PC-9 (cell line): ENCODE measurements around the gene NTMT1. TPM values are rescaled to one million over a fixed set of nuclear protein-coding genes. Genes with fewer than 3 reads are reported as not detected.

Experiments
- BruUV-seq: library from RNA; stranded (reverse); fragments of 400-500 nt; replicated peaks from 2 replicates; lab custom pipeline; 2021; lab: Mats Ljungman, UMichigan
- CTCF ChIA-PET: fragments of 300-600 bp; sonication (Branson Sonifier 250); formaldehyde crosslinking; loops from one replicate; lab custom pipeline; 2022; ENCODE audit warnings: antibody characterized with exemption; lab: Charles Lee
- POLR2A ChIA-PET: fragments of 300-600 bp; sonication (Branson Sonifier 250); formaldehyde crosslinking; loops from one replicate; lab custom pipeline; 2022; ENCODE audit warnings: antibody characterized with exemption; ENCODE audit not compliant: unreplicated experiment; lab: Charles Lee
- DNase-seq, 2 experiments: peaks; one replicate each; pipeline versions ENCODE4 v3.0.0 to v3.0.0-alpha.2; 2015 to 2022; ENCODE audit warnings: mixed read lengths in 1 of 2
- H2AFZ ChIP-seq: fragments of 200-600 bp; sonication (generic); 2 replicates; pipeline ENCODE4 v1.8.1; 2017; ENCODE audit warnings: antibody characterized with exemption
- H3F3A ChIP-seq: fragments of 200-600 bp; sonication (generic); 2 replicates; pipeline ENCODE4 v1.8.1; 2017; ENCODE audit warnings: antibody characterized with exemption, mild to moderate bottlenecking, low read depth; ENCODE audit not compliant: insufficient read depth
- H3K27ac ChIP-seq: fragments of 200-600 bp; sonication (generic); 2 replicates; pipeline ENCODE4 v1.6.1; 2016; ENCODE audit warnings: mixed run types
- H3K27me3 ChIP-seq: fragments of 200-600 bp; sonication (generic); 2 replicates; pipeline ENCODE4 v1.6.1; 2016; ENCODE audit warnings: low read depth, mixed run types; ENCODE audit not compliant: insufficient read depth
- H3K36me3 ChIP-seq: fragments of 200-600 bp; sonication (generic); 2 replicates; pipeline ENCODE4 v1.6.1; 2016; ENCODE audit warnings: low read depth, mixed run types
- H3K4me1 ChIP-seq: fragments of 200-600 bp; sonication (generic); replicated peaks from 2 replicates; pipeline ENCODE4 v1.6.1; 2016; ENCODE audit warnings: mixed run types; ENCODE audit not compliant: insufficient read depth
- H3K4me2 ChIP-seq: fragments of 200-600 bp; sonication (generic); 2 replicates; pipeline ENCODE4 v1.6.1; 2017; ENCODE audit warnings: mixed run types
- H3K4me3 ChIP-seq: fragments of 200-600 bp; sonication (generic); 2 replicates; pipeline ENCODE4 v1.6.1; 2016; ENCODE audit warnings: mixed run types
- H3K79me2 ChIP-seq: fragments of 200-600 bp; sonication (generic); 2 replicates; pipeline ENCODE4 v1.6.1; 2017; ENCODE audit warnings: low read depth, mixed run types
- H3K9me2 ChIP-seq: fragments of 200-600 bp; sonication (generic); 2 replicates; pipeline ENCODE4 v1.8.1; 2017; ENCODE audit warnings: mild to moderate bottlenecking; ENCODE audit not compliant: insufficient read depth
- H3K9me3 ChIP-seq: fragments of 200-600 bp; sonication (generic); 2 replicates; pipeline ENCODE4 v1.8.1; 2016; ENCODE audit warnings: low read depth; ENCODE audit not compliant: insufficient read depth
- H4K20me1 ChIP-seq: fragments of 200-600 bp; sonication (generic); 2 replicates; pipeline ENCODE4 v1.8.1; 2017; ENCODE audit not compliant: insufficient read depth
- CTCF ChIP-seq: fragments of 200-600 bp; sonication (generic); conservative IDR thresholded peaks from 2 replicates; pipeline ENCODE4 v1.6.1; 2017; ENCODE audit warnings: mixed run types, antibody characterized with exemption, mild to moderate bottlenecking, moderate library complexity
- EZH2 ChIP-seq: fragments of 200-600 bp; sonication (generic); IDR thresholded peaks from 2 replicates; pipeline ENCODE4 v1.8.0; 2017; ENCODE audit warnings: antibody characterized with exemption, low read depth
- intact Hi-C: fragments of 100-400 bp; cut with micrococcal nuclease; formaldehyde crosslinking; loops from one replicate; pipeline ENCODE4 v1.10.0; 2022; ENCODE audit not compliant: unreplicated experiment
- total RNA-seq: library from RNA; stranded (reverse); gene quantifications from 2 replicates; pipeline ENCODE4 v1.2.3, GENCODE V29; 2021

Gene NTMT1
- total RNA-seq, 1 experiment from 2014 or later = 52.5 TPM

- BruUV-seq = no TSS peak
These were observed 2.6 kb upstream of the NTMT1 start for GRCh38 chr9:129623331-129623730.

GRCh38 chr9:129624168-129624759 lies 1.7 kb upstream of the NTMT1 start:
- Histone ChIP-seq H3K79me2 (peaks cover 33% of the 10 kb centered on the region), H2AFZ (no peak overlapping the region), H3K4me3 (no peak overlapping the region), H4K20me1 (peaks cover 29% of the 10 kb centered on the region), H3K9me2 (no peaks in the 10 kb centered on the region), H3F3A (peaks cover 23% of the 10 kb centered on the region), H3K9me3 (no peaks in the 10 kb centered on the region), H3K27ac (no peak overlapping the region), H3K27me3 (no peaks in the 10 kb centered on the region), H3K36me3 (no peaks in the 10 kb centered on the region; the same call in 1 of the 2 replicates), H3K4me2 (peak overlapping the region; percentile 85; the same call in 1 of the 2 replicates), H3K4me1 (peaks cover 37% of the 10 kb centered on the region)
- no TSS peak for BruUV-seq
- peak; percentile 45 to 69 for DNase-seq
- POLR2A ChIA-PET = no interaction called here
- intact Hi-C loops = loop anchor here (1.0 kb wide), 1 partner anchor 485 kb away; no protein-coding TSS in a partner anchor
- CTCF ChIA-PET = interaction anchor here (0.5 to 1.9 kb wide), 9 partner anchors 13 to 494 kb away, joined by 3 to 12 read pairs (median 4); no protein-coding TSS in a partner anchor
- TF ChIP-seq CTCF (peak; percentile 85), EZH2 (no peak)

More at GRCh38 chr9:129623331-129623730, 2.6 kb upstream of the NTMT1 start:
- CTCF ChIA-PET = interaction anchor here (0.6 to 1.9 kb wide), 6 partner anchors 19 to 504 kb away, joined by 3 to 12 read pairs (median 6); no protein-coding TSS in a partner anchor
- Histone ChIP-seq H3K4me1 (peaks cover 31% of the 10 kb centered on the region), H3K4me2 (no peak overlapping the region), H3K9me3 (no peaks in the 10 kb centered on the region), H3K36me3 (no peaks in the 10 kb centered on the region; the same call in 1 of the 2 replicates), H4K20me1 (peaks cover 20% of the 10 kb centered on the region), H3K9me2 (no peaks in the 10 kb centered on the region), H3K27me3 (no peaks in the 10 kb centered on the region), H3K79me2 (peaks cover 24% of the 10 kb centered on the region), H3K27ac (no peak overlapping the region), H3K4me3 (no peak overlapping the region), H2AFZ (no peak overlapping the region), H3F3A (peaks cover 26% of the 10 kb centered on the region)
- intact Hi-C loops = no loop called here
- DNase-seq = no peak
- POLR2A ChIA-PET = interaction anchor here (0.6 to 0.7 kb wide), 2 partner anchors 163 to 345 kb away, joined by 3 to 12 read pairs; no protein-coding TSS in a partner anchor
- no peak for TF ChIP-seq EZH2
- TF ChIP-seq CTCF = no peak

GRCh38 chr9:129624947-129625346 lies 1.0 kb upstream of the NTMT1 start:
- TF ChIP-seq EZH2 (no peak), CTCF (no peak)
- Histone ChIP-seq H4K20me1 (peaks cover 36% of the 10 kb centered on the region), H3K9me2 (no peaks in the 10 kb centered on the region), H3K27ac (no peak overlapping the region), H3K27me3 (no peaks in the 10 kb centered on the region), H3K4me2 (peak overlapping the region; percentile 85; the same call in 1 of the 2 replicates), H3K36me3 (no peaks in the 10 kb centered on the region; the same call in 1 of the 2 replicates), H3K79me2 (peaks cover 40% of the 10 kb centered on the region), H3K4me1 (peaks cover 37% of the 10 kb centered on the region), H2AFZ (no peak overlapping the region), H3F3A (peaks cover 23% of the 10 kb centered on the region), H3K4me3 (no peak overlapping the region; the same call in 1 of the 2 replicates), H3K9me3 (no peaks in the 10 kb centered on the region)
- ChIA-PET CTCF (interaction anchor here (0.6 to 1.9 kb wide), 6 partner anchors 14 to 495 kb away, joined by 3 to 12 read pairs (median 4); no protein-coding TSS in a partner anchor), POLR2A (no interaction called here)
- BruUV-seq = no TSS peak
- intact Hi-C loops = loop anchor here (1.0 kb wide), 1 partner anchor 486 kb away; no protein-coding TSS in a partner anchor
- DNase-seq = no peak
